ENCODE data around the gene SP5.
A peak's percentile ranks its signal among the peaks of the same experiment; 100 is the strongest.
"Not testable (repeated sequence)": the region's sequence is repeated elsewhere in the genome, so short reads cannot be mapped to it uniquely, and the experiment has no call there.

The SP5 gene

GRCh38 chr2:170715062-170715931 lies at the start of gene SP5:
SP5 (plus strand) TSS chr2:170715337; CDS start chr2:170715513, 176 bp downstream.
- DNase-seq = peak; percentile 94

- no peak for DNase-seq
These were observed 49.4 kb upstream of the SP5 start for GRCh38 chr2:170665743-170666142.

GRCh38 chr2:170669909-170670308 lies 45.2 kb upstream of the SP5 start:
- no peak for DNase-seq

- no peak for DNase-seq
These were observed 44.5 kb upstream of the SP5 start for GRCh38 chr2:170670651-170671050.

- no peak for DNase-seq
These were observed 44.1 kb upstream of the SP5 start for GRCh38 chr2:170671079-170671478.

GRCh38 chr2:170674282-170674681 lies 40.9 kb upstream of the SP5 start:
- DNase-seq = not testable (repeated sequence)

GRCh38 chr2:170675701-170676100 lies 39.4 kb upstream of the SP5 start:
- no peak for DNase-seq

- no peak for DNase-seq
These were observed 35.5 kb upstream of the SP5 start for GRCh38 chr2:170679607-170680079.

- DNase-seq = no peak
These were observed 34.8 kb upstream of the SP5 start for GRCh38 chr2:170680172-170680941.

GRCh38 chr2:170681311-170681710 lies 33.8 kb upstream of the SP5 start:
- no peak for DNase-seq

- DNase-seq = no peak
These were observed 29.5 kb upstream of the SP5 start for GRCh38 chr2:170685591-170685990.

GRCh38 chr2:170689481-170689880 lies 25.7 kb upstream of the SP5 start:
- no peak for DNase-seq

- DNase-seq = no peak
These were observed 24.5 kb upstream of the SP5 start for GRCh38 chr2:170690640-170691039.

- DNase-seq = no peak
These were observed 20.8 kb upstream of the SP5 start for GRCh38 chr2:170694316-170694715.

- DNase-seq = no peak
These were observed 19.4 kb upstream of the SP5 start for GRCh38 chr2:170695521-170696410.

- no peak for DNase-seq
These were observed 18.2 kb upstream of the SP5 start for GRCh38 chr2:170696948-170697347.

GRCh38 chr2:170701011-170701410 lies 14.1 kb upstream of the SP5 start:
- DNase-seq = no peak

GRCh38 chr2:170703776-170704476 lies 11.2 kb upstream of the SP5 start:
- DNase-seq = no peak

- no peak for DNase-seq
These were observed 7.0 kb upstream of the SP5 start for GRCh38 chr2:170707821-170708795.

GRCh38 chr2:170710609-170710979 lies 4.5 kb upstream of the SP5 start:
- DNase-seq = no peak

- DNase-seq = no peak
These were observed 3.9 kb upstream of the SP5 start for GRCh38 chr2:170711196-170711773.
